Measurements from ENCODE around the gene ZNF407. TPM values are rescaled to one million over a fixed set of nuclear protein-coding genes. Genes with fewer than 3 reads are reported as not detected.

The ZNF407 gene
- total RNA-seq, 2 experiments from 2014 or later: 11.4 TPM

DNA sequence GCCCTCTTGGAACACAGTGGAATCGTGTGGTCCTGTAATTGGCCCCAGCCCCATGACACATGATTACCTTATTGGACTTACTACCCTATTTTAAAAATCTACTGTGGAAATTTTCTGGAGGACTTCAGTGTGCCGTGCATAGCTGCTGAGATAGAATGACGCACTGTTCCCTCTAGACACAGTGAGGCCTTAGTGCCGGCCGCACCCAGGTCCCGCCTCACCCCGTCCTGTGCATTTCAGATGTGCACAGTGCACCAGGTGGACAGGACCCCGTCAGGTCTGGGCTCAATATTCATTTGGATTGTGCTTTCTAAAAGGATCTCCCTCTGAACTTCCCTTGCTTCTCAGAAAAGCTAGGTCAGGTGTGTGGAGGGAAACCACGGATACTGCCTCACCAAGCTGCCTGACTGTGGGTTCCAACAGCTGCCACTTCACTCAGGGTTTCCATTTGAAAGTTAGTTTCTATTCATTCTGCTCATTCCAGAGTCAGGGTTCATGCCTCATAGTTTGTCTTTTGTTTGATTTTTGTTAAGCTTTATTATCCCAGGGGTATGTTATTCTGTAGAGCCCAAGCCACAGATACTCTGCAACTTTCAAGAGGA is 455.5 kb downstream of the ZNF407 start:
- ATAC-seq: no peak
- no peak for DNase-seq
- H3K27me3 Mint-ChIP-seq: no peaks in the 10 kb centered on the region
- H3K4me1 Mint-ChIP-seq: no peaks in the 10 kb centered on the region
- peaks cover 3% of the 10 kb centered on the region for H3K36me3 Mint-ChIP-seq (ENCODE audit: low read depth)
- no peak overlapping the region for H3K4me3 Mint-ChIP-seq
- POLR2A ChIA-PET: no interaction called here
- CTCF ChIA-PET: no interaction called here
- intact Hi-C loops (cut with DNase I, micrococcal nuclease): no loop called here
- H3K27ac Mint-ChIP-seq: no peak overlapping the region
- no peaks in the 10 kb centered on the region for H3K9me3 Mint-ChIP-seq (ENCODE audit: low read depth)

DNA sequence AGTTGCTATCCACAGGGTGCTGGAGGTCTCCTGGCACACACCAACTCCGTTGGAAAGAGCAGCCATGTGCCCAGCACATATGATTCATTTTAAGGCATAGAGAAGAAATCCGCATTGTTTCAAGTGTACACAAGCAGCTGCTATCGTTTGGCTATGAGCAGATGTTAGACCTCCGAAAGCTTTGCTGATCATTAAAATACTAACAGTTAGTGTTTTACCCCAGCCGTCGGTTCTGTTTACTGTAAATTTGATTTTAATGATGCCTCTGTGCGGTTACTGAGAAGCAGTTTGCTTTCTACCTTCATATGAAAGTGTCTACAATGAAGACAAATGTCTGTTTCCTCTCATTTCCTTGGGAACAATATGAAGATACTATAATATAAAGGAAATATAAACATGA is 456.4 kb downstream of the ZNF407 start:
- H3K27me3 Mint-ChIP-seq: no peaks in the 10 kb centered on the region
- H3K27ac Mint-ChIP-seq: no peak overlapping the region
- no peaks in the 10 kb centered on the region for H3K4me1 Mint-ChIP-seq
- DNase-seq: no peak
- POLR2A ChIA-PET: no interaction called here
- ATAC-seq: no peak
- H3K36me3 Mint-ChIP-seq (ENCODE audit: low read depth): peaks cover 4% of the 10 kb centered on the region
- CTCF ChIA-PET: no interaction called here
- no peaks in the 10 kb centered on the region for H3K9me3 Mint-ChIP-seq (ENCODE audit: low read depth)
- no peak overlapping the region for H3K4me3 Mint-ChIP-seq
- intact Hi-C loops (cut with DNase I, micrococcal nuclease): no loop called here

DNA sequence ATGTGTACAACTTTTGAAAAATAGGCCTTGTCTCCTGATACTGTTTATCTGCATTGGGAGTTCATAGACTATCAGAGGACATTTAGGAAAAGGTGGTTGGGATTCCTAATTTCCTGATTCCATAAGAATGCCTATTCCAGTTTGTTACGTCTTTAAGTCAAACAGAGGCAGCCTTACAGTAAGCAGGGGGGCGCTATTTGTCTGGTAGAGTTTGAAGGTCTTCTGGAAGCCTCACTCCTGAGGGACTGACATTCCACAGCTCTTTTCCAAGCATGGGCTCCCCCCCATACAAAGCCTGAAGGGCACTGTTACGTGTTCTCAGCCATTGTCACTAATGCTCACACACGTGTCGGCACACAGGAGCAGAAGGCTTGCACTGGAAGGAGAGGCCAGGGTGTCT is 456.9 kb downstream of the ZNF407 start:
- ATAC-seq (no peak), DNase-seq (no peak)
- ChIA-PET POLR2A (no interaction called here), CTCF (no interaction called here)
- Mint-ChIP-seq H3K27me3 (no peaks in the 10 kb centered on the region), H3K9me3 (ENCODE audit: low read depth) (no peaks in the 10 kb centered on the region), H3K4me1 (no peaks in the 10 kb centered on the region), H3K4me3 (no peak overlapping the region), H3K36me3 (ENCODE audit: low read depth) (peaks cover 4% of the 10 kb centered on the region), H3K27ac (no peak overlapping the region)
- intact Hi-C loops (cut with DNase I, micrococcal nuclease): no loop called here

DNA sequence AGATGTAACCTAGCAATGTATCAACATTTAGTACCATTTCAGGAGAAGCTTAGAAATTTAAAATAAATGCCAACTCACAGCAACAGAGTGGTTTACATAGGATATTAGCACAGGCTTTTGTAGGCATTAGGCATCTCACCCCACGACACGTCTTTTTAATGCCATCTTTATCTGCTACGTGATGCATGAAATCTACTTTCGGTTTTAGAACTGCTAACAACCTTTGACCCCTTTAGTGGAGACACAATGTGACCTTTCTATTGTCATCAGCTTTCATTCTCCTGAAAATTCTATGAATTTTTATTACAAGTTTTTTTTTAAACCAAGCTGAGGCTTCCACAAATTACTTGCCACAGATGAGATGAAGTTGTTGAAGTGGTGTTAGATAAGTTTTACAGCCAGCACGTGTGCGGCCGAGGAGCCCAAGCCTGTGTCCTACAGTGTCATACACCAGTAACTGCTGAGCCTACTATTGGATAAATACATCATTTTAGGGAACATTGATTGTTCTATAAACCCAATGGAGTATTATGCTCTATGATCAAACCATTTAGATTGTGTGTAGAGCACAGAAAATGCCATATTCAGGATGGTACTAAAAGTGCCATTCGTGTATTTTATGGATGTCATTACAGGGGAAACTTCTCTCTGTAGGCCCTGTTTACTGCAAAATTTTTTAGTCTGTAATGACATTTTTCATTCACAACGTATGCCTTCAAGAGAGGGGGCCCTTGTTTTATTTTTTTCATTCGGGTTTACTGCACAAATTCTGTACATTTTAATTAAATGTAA is 459.7 kb downstream of the ZNF407 start:
- Mint-ChIP-seq H3K9me3 (ENCODE audit: low read depth) (no peaks in the 10 kb centered on the region), H3K27ac (no peak overlapping the region), H3K4me1 (no peaks in the 10 kb centered on the region), H3K36me3 (ENCODE audit: low read depth) (peaks cover 12% of the 10 kb centered on the region), H3K27me3 (no peaks in the 10 kb centered on the region), H3K4me3 (no peak overlapping the region)
- ATAC-seq (no peak), DNase-seq (no peak)
- intact Hi-C loops (cut with DNase I, micrococcal nuclease): no loop called here
- ChIA-PET POLR2A (no interaction called here), CTCF (interaction anchor here (0.6 to 1.6 kb wide), 2 partner anchors 8 to 28 kb away, joined by 3 to 4 read pairs; no protein-coding TSS in a partner anchor)

DNA sequence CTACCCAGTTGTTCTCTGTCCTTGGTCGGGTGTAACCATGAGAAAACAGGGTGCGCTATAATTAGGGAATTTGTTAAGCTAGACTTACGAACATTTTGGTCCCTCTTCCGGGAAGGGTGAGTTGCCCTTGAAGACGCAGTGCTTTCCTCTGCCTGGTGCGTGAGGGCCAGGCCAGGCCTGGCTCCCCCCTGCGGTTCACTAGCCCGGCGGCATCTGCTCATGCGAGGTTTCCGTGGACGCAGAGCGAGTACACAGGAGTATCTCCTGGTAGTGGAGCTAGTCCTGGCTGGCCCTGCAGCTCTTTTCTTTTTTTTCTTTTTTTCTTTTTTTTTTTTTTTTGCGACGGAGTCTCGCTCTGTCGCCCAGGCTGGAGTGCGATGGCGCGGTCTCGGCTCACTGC is 462.5 kb downstream of the ZNF407 start:
- peaks cover 20% of the 10 kb centered on the region for H3K36me3 Mint-ChIP-seq (ENCODE audit: low read depth)
- ATAC-seq (no peak), DNase-seq (no peak)
- ChIA-PET POLR2A (no interaction called here), CTCF (no interaction called here)
- H3K4me1 Mint-ChIP-seq: no peaks in the 10 kb centered on the region
- intact Hi-C loops (cut with DNase I, micrococcal nuclease): no loop called here
- H3K27ac Mint-ChIP-seq: no peak overlapping the region
- no peaks in the 10 kb centered on the region for H3K9me3 Mint-ChIP-seq (ENCODE audit: low read depth)
- H3K4me3 Mint-ChIP-seq: no peak overlapping the region
- H3K27me3 Mint-ChIP-seq: no peaks in the 10 kb centered on the region

DNA sequence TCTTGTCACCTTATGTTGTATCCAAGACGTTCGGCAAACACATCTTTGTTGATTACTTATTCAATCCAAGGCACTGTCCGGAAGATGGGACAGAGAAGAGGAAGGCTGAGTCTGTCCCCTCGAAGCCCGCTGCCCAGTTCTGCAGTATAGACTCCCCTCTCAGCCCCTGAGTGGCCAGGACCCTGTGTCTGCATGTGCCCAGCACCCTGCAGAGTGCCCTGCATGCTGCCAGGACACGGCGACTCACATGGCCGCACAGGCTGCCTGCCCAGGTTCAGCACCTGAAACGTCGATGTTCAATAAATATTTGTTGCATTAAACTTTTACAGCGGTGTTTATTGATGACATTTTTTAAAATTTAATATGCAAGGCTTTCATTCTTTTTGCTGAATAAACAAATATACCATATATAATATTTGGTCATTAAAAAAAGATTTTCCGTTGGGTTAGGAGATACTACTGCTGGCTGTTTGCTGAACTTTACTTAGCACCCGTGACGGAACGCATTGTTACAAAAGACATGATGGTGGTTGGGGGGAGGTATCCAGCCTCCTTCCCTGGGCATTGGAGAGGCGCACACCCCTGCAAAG is 464.7 kb downstream of the ZNF407 start:
- H3K27ac Mint-ChIP-seq: no peak overlapping the region
- DNase-seq (no peak), ATAC-seq (no peak)
- H3K4me1 Mint-ChIP-seq: no peaks in the 10 kb centered on the region
- no peaks in the 10 kb centered on the region for H3K9me3 Mint-ChIP-seq (ENCODE audit: low read depth)
- intact Hi-C loops (cut with DNase I, micrococcal nuclease): no loop called here
- no peak overlapping the region for H3K4me3 Mint-ChIP-seq
- peaks cover 21% of the 10 kb centered on the region for H3K36me3 Mint-ChIP-seq (ENCODE audit: low read depth)
- H3K27me3 Mint-ChIP-seq: no peaks in the 10 kb centered on the region
- CTCF ChIA-PET: no interaction called here
- POLR2A ChIA-PET: no interaction called here

DNA sequence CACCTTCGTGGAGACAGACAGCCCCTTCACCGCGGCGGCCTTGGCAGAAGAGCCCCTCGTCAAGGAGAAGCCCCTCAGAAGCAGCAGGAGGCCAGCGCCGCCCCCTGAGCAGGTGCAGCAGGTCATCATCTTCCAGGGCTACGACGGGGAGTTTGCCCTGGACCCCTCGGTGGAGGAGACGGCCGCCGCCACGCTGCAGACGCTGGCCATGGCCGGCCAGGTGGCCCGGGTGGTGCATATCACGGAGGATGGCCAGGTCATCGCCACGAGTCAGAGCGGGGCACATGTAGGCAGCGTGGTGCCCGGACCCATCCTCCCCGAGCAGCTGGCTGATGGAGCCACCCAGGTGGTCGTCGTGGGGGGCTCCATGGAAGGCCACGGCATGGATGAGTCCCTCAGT is 465.5 kb downstream of the ZNF407 start:
- Mint-ChIP-seq H3K36me3 (ENCODE audit: low read depth) (peaks cover 21% of the 10 kb centered on the region), H3K4me1 (peaks cover 3% of the 10 kb centered on the region), H3K9me3 (ENCODE audit: low read depth) (no peaks in the 10 kb centered on the region), H3K27me3 (no peaks in the 10 kb centered on the region), H3K27ac (no peak overlapping the region), H3K4me3 (no peak overlapping the region)
- ChIA-PET POLR2A (no interaction called here), CTCF (no interaction called here)
- ATAC-seq (no peak), DNase-seq (no peak)
- intact Hi-C loops (cut with DNase I, micrococcal nuclease): no loop called here

DNA sequence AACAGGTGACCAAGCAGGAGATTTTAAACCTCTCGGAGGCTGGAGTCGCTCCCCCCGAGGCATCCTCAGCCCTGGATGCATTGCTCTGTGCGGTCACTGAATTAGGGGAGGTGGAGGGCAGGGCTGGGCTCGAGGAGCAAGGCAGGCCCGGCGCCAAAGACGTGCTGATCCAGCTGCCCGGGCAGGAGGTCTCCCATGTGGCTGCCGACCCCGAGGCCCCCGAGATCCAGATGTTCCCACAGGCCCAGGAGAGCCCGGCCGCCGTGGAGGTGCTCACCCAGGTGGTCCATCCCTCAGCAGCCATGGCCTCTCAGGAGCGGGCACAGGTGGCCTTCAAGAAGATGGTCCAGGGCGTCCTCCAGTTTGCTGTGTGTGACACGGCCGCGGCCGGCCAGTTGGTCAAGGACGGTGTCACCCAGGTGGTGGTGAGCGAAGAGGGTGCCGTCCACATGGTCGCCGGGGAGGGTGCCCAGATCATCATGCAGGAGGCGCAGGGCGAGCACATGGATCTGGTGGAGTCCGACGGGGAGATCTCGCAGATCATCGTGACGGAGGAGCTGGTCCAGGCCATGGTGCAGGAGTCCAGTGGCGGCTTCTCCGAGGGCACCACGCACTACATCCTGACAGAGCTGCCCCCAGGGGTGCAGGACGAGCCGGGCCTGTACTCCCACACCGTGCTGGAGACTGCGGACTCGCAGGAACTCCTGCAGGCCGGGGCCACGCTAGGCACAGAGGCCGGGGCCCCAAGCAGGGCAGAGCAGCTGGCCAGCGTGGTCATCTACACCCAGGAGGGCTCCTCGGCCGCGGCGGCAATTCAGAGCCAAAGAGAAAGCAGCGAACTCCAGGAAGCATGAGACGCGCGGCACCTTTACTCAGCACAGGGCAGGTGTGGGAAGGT is 466.2 kb downstream of the ZNF407 start:
- Mint-ChIP-seq H3K4me1 (peaks cover 3% of the 10 kb centered on the region), H3K27me3 (no peaks in the 10 kb centered on the region), H3K9me3 (ENCODE audit: low read depth) (no peaks in the 10 kb centered on the region), H3K27ac (no peak overlapping the region), H3K36me3 (ENCODE audit: low read depth) (peaks cover 20% of the 10 kb centered on the region), H3K4me3 (no peak overlapping the region)
- ChIA-PET CTCF (interaction anchor here (0.7 kb wide), 1 partner anchor 12 kb away, joined by 5 read pairs; no protein-coding TSS in a partner anchor), POLR2A (no interaction called here)
- no peak for ATAC-seq
- no peak for DNase-seq
- intact Hi-C loops (cut with DNase I, micrococcal nuclease): no loop called here

DNA sequence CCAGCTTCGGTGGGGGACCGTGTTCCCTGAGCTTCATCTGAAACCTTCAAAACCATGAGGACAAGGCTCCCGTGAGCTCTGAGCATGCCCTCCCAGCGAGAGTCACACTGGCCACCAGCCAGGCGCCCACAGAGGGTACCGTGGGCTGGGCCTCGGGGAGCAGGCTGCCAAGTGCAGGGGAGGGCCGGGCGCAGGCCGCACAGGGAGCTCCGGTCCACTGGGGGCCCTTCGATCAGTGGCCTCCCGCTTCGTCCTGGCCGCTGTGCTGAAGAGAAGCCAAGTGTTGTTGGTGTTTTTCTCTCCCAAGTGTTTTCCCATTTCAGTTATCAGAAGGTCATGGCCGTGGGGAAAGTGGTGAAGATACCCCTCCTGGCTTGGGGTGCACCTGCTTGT is 466.8 kb downstream of the ZNF407 start:
- ATAC-seq (no peak), DNase-seq (no peak)
- no peak overlapping the region for H3K27ac Mint-ChIP-seq
- peaks cover 5% of the 10 kb centered on the region for H3K4me1 Mint-ChIP-seq
- peaks cover 19% of the 10 kb centered on the region for H3K36me3 Mint-ChIP-seq (ENCODE audit: low read depth)
- CTCF ChIA-PET: interaction anchor here (0.7 kb wide), 1 partner anchor 13 kb away, joined by 5 read pairs; no protein-coding TSS in a partner anchor
- H3K9me3 Mint-ChIP-seq (ENCODE audit: low read depth): no peaks in the 10 kb centered on the region
- no peaks in the 10 kb centered on the region for H3K27me3 Mint-ChIP-seq
- intact Hi-C loops (cut with DNase I, micrococcal nuclease): no loop called here
- POLR2A ChIA-PET: no interaction called here
- no peak overlapping the region for H3K4me3 Mint-ChIP-seq

DNA sequence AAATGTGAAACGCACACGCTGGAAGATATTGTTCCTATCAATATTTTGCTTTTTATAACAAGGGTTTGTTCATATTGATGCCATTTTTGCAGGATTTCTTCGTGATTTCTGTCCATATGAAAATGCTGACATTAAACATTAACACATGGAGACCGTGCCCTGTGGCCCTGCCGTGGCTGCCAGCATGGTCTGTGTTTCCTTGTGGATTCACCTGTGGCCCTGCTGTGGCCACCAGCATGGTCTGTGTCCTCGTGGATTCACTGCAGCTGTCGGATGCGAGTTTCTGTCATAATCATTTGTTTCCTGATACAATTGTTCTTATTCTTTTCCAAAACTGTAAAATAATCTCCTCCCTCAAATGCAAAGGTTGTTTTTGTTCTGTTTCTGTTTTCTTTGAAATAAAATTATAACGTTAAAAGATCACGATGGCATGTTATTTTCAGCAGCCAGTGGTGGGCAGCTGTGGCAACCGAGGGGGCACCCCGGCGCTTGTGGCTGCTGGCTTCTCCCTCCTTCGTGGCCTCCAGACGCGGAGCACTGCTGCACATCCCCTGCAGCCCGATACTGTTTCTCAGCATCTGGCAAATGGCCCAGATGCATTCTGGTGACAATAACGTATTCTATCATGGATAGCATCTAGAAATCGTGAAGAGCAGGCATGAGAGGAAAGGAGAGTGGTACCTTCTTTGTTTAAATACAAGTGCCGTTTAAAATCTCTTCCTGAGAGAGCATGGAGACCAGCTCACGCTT is 467.8 kb downstream of the ZNF407 start:
- H3K4me1 Mint-ChIP-seq: peaks cover 15% of the 10 kb centered on the region
- peak overlapping the region; percentile 13 for H3K27ac Mint-ChIP-seq
- no peak for DNase-seq
- no peak overlapping the region for H3K4me3 Mint-ChIP-seq
- ChIA-PET CTCF (interaction anchor here (0.7 kb wide), 1 partner anchor 9 kb away, joined by 4 read pairs; no protein-coding TSS in a partner anchor), POLR2A (no interaction called here)
- intact Hi-C loops (cut with DNase I, micrococcal nuclease): no loop called here
- H3K9me3 Mint-ChIP-seq (ENCODE audit: low read depth): no peaks in the 10 kb centered on the region
- H3K27me3 Mint-ChIP-seq: no peaks in the 10 kb centered on the region
- no peak for ATAC-seq
- H3K36me3 Mint-ChIP-seq (ENCODE audit: low read depth): peaks cover 18% of the 10 kb centered on the region
